Keratinocyte (primary cell): Measurements from ENCODE around the gene WDR45B. TPM values are rescaled to one million over a fixed set of nuclear protein-coding genes. Genes with fewer than 3 reads are reported as not detected.

Experiments used
- DNase-seq: peaks from one replicate; pipeline ENCODE4 v3.0.0-alpha.2; 2011; ENCODE audit warnings: low read depth, missing footprints, low spot score
- FAIRE-seq: peaks from 2 replicates; lab custom pipeline; 2011; peaks lifted over from hg19 to GRCh38; lab: Jason Lieb, UNC
- H2AFZ ChIP-seq: 2 replicates; pipeline ENCODE4 v1.6.0; 2012; ENCODE audit warnings: low read length, control low read depth, inconsistent platforms; ENCODE audit not compliant: control insufficient read depth
- H3K27ac ChIP-seq: 2 replicates; pipeline ENCODE4 v1.5.1; 2011; ENCODE audit warnings: low read length; ENCODE audit not compliant: control insufficient read depth, insufficient read depth
- H3K27me3 ChIP-seq: 3 replicates; pipeline ENCODE4 v1.6.0; 2011; ENCODE audit warnings: low read length; ENCODE audit not compliant: control insufficient read depth, insufficient read depth; ENCODE audit errors: extremely low read depth
- H3K36me3 ChIP-seq, 2 experiments: 2 replicates in 1 of 2; 3 replicates in 1 of 2; pipeline ENCODE4 v1.5.1; 2011; ENCODE audit warnings: low read length in 2 of 2, mild to moderate bottlenecking in 1 of 2; ENCODE audit not compliant: control insufficient read depth in 2 of 2, insufficient read depth in 2 of 2; ENCODE audit errors: extremely low read depth in 1 of 2
- H3K4me1 ChIP-seq: 3 replicates; pipeline ENCODE4 v1.5.1; 2011; ENCODE audit warnings: low read length; ENCODE audit not compliant: control insufficient read depth, insufficient read depth; ENCODE audit errors: extremely low read depth
- H3K4me2 ChIP-seq: 3 replicates; pipeline ENCODE4 v1.6.0; 2011; ENCODE audit warnings: low read depth, low read length; ENCODE audit not compliant: control insufficient read depth, insufficient read depth; ENCODE audit errors: extremely low read depth
- H3K4me3 ChIP-seq, 3 experiments: fragments of 200-600 bp in 1 of 3; sonication (generic) in 1 of 3; 2 replicates in 2 of 3; 3 replicates in 1 of 3; pipeline ENCODE4 v1.5.1; 2011 to 2016; ENCODE audit warnings: low read length in 3 of 3, mild to moderate bottlenecking in 3 of 3, control low read depth in 2 of 3, inconsistent platforms in 1 of 3, low read depth in 1 of 3, mixed read lengths in 1 of 3, mixed run types in 1 of 3, moderate library complexity in 1 of 3; ENCODE audit not compliant: control insufficient read depth in 2 of 3, insufficient read depth in 2 of 3; ENCODE audit errors: extremely low read depth in 1 of 3
- H3K79me2 ChIP-seq: 2 replicates; pipeline ENCODE4 v1.6.0; 2012; ENCODE audit warnings: low read length; ENCODE audit not compliant: control insufficient read depth, insufficient read depth
- H3K9ac ChIP-seq: 3 replicates; pipeline ENCODE4 v1.6.0; 2011; ENCODE audit warnings: low read length; ENCODE audit not compliant: control insufficient read depth, insufficient read depth; ENCODE audit errors: extremely low read depth
- H3K9me1 ChIP-seq: 3 replicates; pipeline ENCODE4 v1.6.0; 2011; ENCODE audit warnings: low read length; ENCODE audit not compliant: control insufficient read depth, insufficient read depth; ENCODE audit errors: extremely low read depth
- H3K9me3 ChIP-seq: 2 replicates; pipeline ENCODE4 v1.5.1; 2012; ENCODE audit warnings: low read depth, low read length; ENCODE audit not compliant: control insufficient read depth
- H4K20me1 ChIP-seq: 3 replicates; pipeline ENCODE4 v1.6.0; 2011; ENCODE audit warnings: low read length; ENCODE audit not compliant: control insufficient read depth, insufficient read depth; ENCODE audit errors: extremely low read depth
- CTCF ChIP-seq, 3 experiments: IDR thresholded peaks in 1 of 3; conservative IDR thresholded peaks in 1 of 3; optimal IDR thresholded peaks in 1 of 3; 2 replicates in 2 of 3; 3 replicates in 1 of 3; pipeline versions ENCODE3 to v1.5.1; 2011; ENCODE audit warnings: low read length in 3 of 3, mild to moderate bottlenecking in 3 of 3, moderate library complexity in 2 of 3, control low read depth in 1 of 3, inconsistent platforms in 1 of 3; ENCODE audit not compliant: insufficient read depth in 2 of 3; ENCODE audit errors: extremely low read depth in 1 of 3
- EZH2 ChIP-seq: IDR thresholded peaks from one replicate; pipeline ENCODE4 v1.6.1; 2012; ENCODE audit warnings: inconsistent platforms, mild to moderate bottlenecking, low read length, moderate library complexity
- dilution Hi-C: fragments of 300-500 bp; cut with MboI; formaldehyde crosslinking; loops from one replicate; pipeline ENCODE4 v1.7.0; 2020; ENCODE audit warnings: low sequenced_read_pairs; ENCODE audit not compliant: extremely low pct_ligation_motif_present
- polyA minus RNA-seq, 3 experiments: library from RNA; depleted of rRNA, polyadenylated mRNA; stranded (reverse); fragments of >200 nt; gene quantifications; 1 replicate in 1 of 3; 2 replicates in 1 of 3; 3 replicates in 1 of 3; pipeline ENCODE4 v1.2.3, GENCODE V29; 2011
- polyA plus RNA-seq, 5 experiments: library from polyadenylated mRNA; depleted of rRNA in 3 of 5; stranded (reverse) in 3 of 5; stranded (forward) in 1 of 5; unstranded in 1 of 5; fragments of >200 nt; gene quantifications; 1 replicate in 1 of 5; 2 replicates in 3 of 5; 3 replicates in 1 of 5; pipeline versions ENCODE4 v1.2.1 to v1.2.3, GENCODE V29; 2011 to 2012; ENCODE audit warnings: missing spikeins in 2 of 5, low read depth in 1 of 5, low replicate concordance in 1 of 5

The WDR45B gene
- 77.2 to 92.4 TPM (median 89.2 TPM) in 3 replicates for polyA plus RNA-seq
- polyA plus RNA-seq (2011; ENCODE audit: low read depth) = 105 TPM
- 78.5 and 113 TPM in 2 replicates for polyA plus RNA-seq (2011; cell fraction: cytosol; rRNA removed)
- polyA plus RNA-seq (2011; cell fraction: nucleus; rRNA removed) = 84.1 and 91.4 TPM in 2 replicates
- 56.9 and 66.5 TPM in 2 replicates for polyA plus RNA-seq (2012; ENCODE audit: low replicate concordance)
- polyA minus RNA-seq = 66.9 to 72.3 TPM (median 72.1 TPM) in 3 replicates
- 67.3 TPM for polyA minus RNA-seq (2011; cell fraction: cytosol; rRNA and poly(A)+ RNA removed)
- polyA minus RNA-seq (2011; cell fraction: nucleus; rRNA and poly(A)+ RNA removed) = 29.9 and 42.0 TPM in 2 replicates

- Histone ChIP-seq H3K79me2 (peaks cover 50% of the 10 kb centered on the region), H2AFZ (peak within 1 kb of the TSS; percentile 76)
- no peak for TF ChIP-seq EZH2
- TF ChIP-seq CTCF (optimal IDR thresholded peaks at IDR 0.05 in 1 of 3, IDR thresholded peaks at IDR 0.05 in 1 of 3, conservative IDR thresholded peaks at IDR 0.05 in 1 of 3; ENCODE audit: extremely low read depth in 1 of 3, insufficient read depth in 2 of 3, low read length in 3 of 3) = no peak
These were observed at the start of gene WDR45B for GRCh38 chr17:82648165-82648668. Gene WDR45B, minus strand, starts transcription at chr17:82648444. Its CDS starts 104 bp downstream, at chr17:82648340.

GRCh38 chr17:82697808-82698064, 49.5 kb upstream of the WDR45B start:
- DNase-seq (no peak), FAIRE-seq (no peak)
- H4K20me1 ChIP-seq = no peaks in the 10 kb centered on the region
- TF ChIP-seq EZH2 = no peak
- TF ChIP-seq CTCF (optimal IDR thresholded peaks at IDR 0.05 in 1 of 3, IDR thresholded peaks at IDR 0.05 in 1 of 3, conservative IDR thresholded peaks at IDR 0.05 in 1 of 3; ENCODE audit: extremely low read depth in 1 of 3, insufficient read depth in 2 of 3, low read length in 3 of 3) = no peak
- H3K9me1 ChIP-seq = no peaks in the 10 kb centered on the region
- peak overlapping the region; percentile 82 for H3K4me2 ChIP-seq
- no peak overlapping the region for H3K27ac ChIP-seq
- H2AFZ ChIP-seq = no peak overlapping the region
- H3K4me1 ChIP-seq = peaks cover 17% of the 10 kb centered on the region
- no peaks in the 10 kb centered on the region for H3K36me3 ChIP-seq
- peaks cover 3% of the 10 kb centered on the region for H3K9me3 ChIP-seq
- dilution Hi-C loops = no loop called here
- H3K79me2 ChIP-seq = peaks cover 2% of the 10 kb centered on the region
- peak overlapping the region; percentile 63 to 66 (median 64) for H3K4me3 ChIP-seq
- peaks cover 6% of the 10 kb centered on the region for H3K27me3 ChIP-seq
- H3K9ac ChIP-seq = peak overlapping the region; percentile 61

More at GRCh38 chr17:82648165-82648668, at the start of gene WDR45B:
- Histone ChIP-seq H3K27me3 (no peaks in the 10 kb centered on the region), H3K4me1 (peaks cover 10% of the 10 kb centered on the region), H3K9me3 (no peaks in the 10 kb centered on the region), H3K4me3 (peak within 1 kb of the TSS; percentile 91 to 98 (median 94)), H4K20me1 (peaks cover 17% of the 10 kb centered on the region), H3K36me3 (peaks cover 10 to 15% of the 10 kb centered on the region in 2 experiments), H3K9ac (peak within 1 kb of the TSS; percentile 93), H3K4me2 (peak within 1 kb of the TSS; percentile 75), H3K9me1 (no peaks in the 10 kb centered on the region), H3K27ac (peak within 1 kb of the TSS; percentile 86)
- dilution Hi-C loops = no loop called here
- DNase-seq (peak; percentile 77), FAIRE-seq (no peak)
